ENCODE results near the gene TCTN1. TPM values are rescaled to one million over a fixed set of nuclear protein-coding genes. Genes with fewer than 3 reads are reported as not detected.

The TCTN1 gene
- total and polyA plus RNA-seq, 9 of the 15 experiments (the other 6 are each of a cell fraction or from before 2014, with no cell fraction given) = 0.32 to 12.5 (median 4.0) TPM

- peak; percentile 86 for TF ChIP-seq JUND (IDR thresholded peaks at IDR 0.05; ENCODE audit: borderline replicate concordance, low read depth, low read length)
- TF ChIP-seq JUND (tag; IDR thresholded peaks at IDR 0.05; ENCODE audit: borderline replicate concordance, low read depth, low read length) = peak; percentile 86; the same call in 2 of the 3 replicates
- 0 out of 2 replicates have a peak, but pooled peaks have one; percentile 25 for TF ChIP-seq PML (IDR thresholded peaks at IDR 0.05; ENCODE audit: low read length)
- no peak for TF ChIP-seq TCFL5 (CRISPR knock-in tag; conservative IDR thresholded peaks at IDR 0.05)
- TF ChIP-seq MITF (IDR thresholded peaks at IDR 0.05) = peak; percentile 67; the same call in 1 of the 2 replicates
- peak in 1 of 2 experiments; percentile 51; a peak in 1 of 4 replicates for TF ChIP-seq KDM4B (IDR thresholded peaks at IDR 0.05; ENCODE audit: borderline replicate concordance in 2 of 2, low read depth in 1 of 2)
- TF ChIP-seq LCOR (CRISPR knock-in tag; IDR thresholded peaks at IDR 0.05) = peak; percentile 77; the same call in 1 of the 2 replicates
- TF ChIP-seq ID3 (CRISPR knock-in tag; IDR thresholded peaks at IDR 0.05) = no peak
- no peak for TF ChIP-seq ID3 (tag; IDR thresholded peaks at IDR 0.05)
- no peak for TF ChIP-seq ZNF436 (CRISPR knock-in tag; IDR thresholded peaks at IDR 0.05)
- TF ChIP-seq HDAC3 (IDR thresholded peaks at IDR 0.05; ENCODE audit: borderline replicate concordance, partially characterized antibody) = no peak
- TF ChIP-seq HMG20B (CRISPR knock-in tag; IDR thresholded peaks at IDR 0.05) = no peak
- TF ChIP-seq ZNF766 (CRISPR knock-in tag; conservative IDR thresholded peaks at IDR 0.05) = peak; percentile 59; the same call in 1 of the 2 replicates
- TF ChIP-seq TOE1 (IDR thresholded peaks at IDR 0.05; ENCODE audit: borderline replicate concordance) = peak; percentile 96
- no peak for TF ChIP-seq TOE1 (CRISPR knock-in tag; IDR thresholded peaks at IDR 0.05; ENCODE audit: borderline replicate concordance, low read depth)
- TF ChIP-seq NONO (IDR thresholded peaks at IDR 0.05; ENCODE audit: low read depth in 2 of 2, low read length in 1 of 2) = 0 out of 4 replicates have a peak, but pooled peaks of 1 of the 2 experiments have one; percentile 42
- TF ChIP-seq MEIS2 (IDR thresholded peaks at IDR 0.05; ENCODE audit: partially characterized antibody) = peak; percentile 14
- TF ChIP-seq LEF1 (IDR thresholded peaks at IDR 0.05) = peak; percentile 47; the same call in 1 of the 2 replicates
- TF ChIP-seq ZBTB2 (IDR thresholded peaks at IDR 0.05) = 0 out of 2 replicates have a peak, but pooled peaks have one; percentile 44
- TF ChIP-seq ATF1 (CRISPR knock-in tag; IDR thresholded peaks at IDR 0.05) = no peak
- TF ChIP-seq ATF1 (tag; IDR thresholded peaks at IDR 0.05) = 0 out of 2 replicates have a peak, but pooled peaks have one; percentile 40
- TF ChIP-seq ARID1B (IDR thresholded peaks at IDR 0.05) = peak; percentile 87
- peak; percentile 76; the same call in 1 of the 2 replicates for TF ChIP-seq ZBTB33 (CRISPR knock-in tag; IDR thresholded peaks at IDR 0.05)
- TF ChIP-seq ZNF165 (CRISPR knock-in tag; IDR thresholded peaks at IDR 0.05; ENCODE audit: borderline replicate concordance) = peak; percentile 50; the same call in 1 of the 2 replicates
Observed at GRCh38 chr12:110698171-110698902, 84.4 kb downstream of the TCTN1 start (continued).
